GM19463 (cell line): ENCODE data around the gene STYXL1.
"Not testable (repeated sequence)": the region's sequence is repeated elsewhere in the genome, so short reads cannot be mapped to it uniquely, and the experiment has no call there.

Experiments used
- ATAC-seq: cut with Tn5 transposase; IDR thresholded peaks from one replicate; pipeline ENCODE4 v1.9.1; 2021; ENCODE audit warnings: mild to moderate bottlenecking, moderate library complexity; ENCODE audit not compliant: unreplicated experiment

Gene STYXL1

GRCh38 chr7:76066716-76067503, 19.1 kb upstream of the STYXL1 start:
- ATAC-seq, result no peak

GRCh38 chr7:76065016-76065612, 17.3 kb upstream of the STYXL1 start:
- ATAC-seq, result no peak

GRCh38 chr7:76064208-76064970, 16.6 kb upstream of the STYXL1 start:
- no peak for ATAC-seq

GRCh38 chr7:76063525-76063924, 15.7 kb upstream of the STYXL1 start:
- ATAC-seq, result no peak

- ATAC-seq, result no peak
Observed at GRCh38 chr7:76063114-76063513, 15.3 kb upstream of the STYXL1 start.

- no peak for ATAC-seq
Observed at GRCh38 chr7:76062254-76062653, 14.5 kb upstream of the STYXL1 start.

GRCh38 chr7:76060842-76061241, 13.0 kb upstream of the STYXL1 start:
- no peak for ATAC-seq

- not testable (repeated sequence) for ATAC-seq
Observed at GRCh38 chr7:76058745-76059144, 10.9 kb upstream of the STYXL1 start.

GRCh38 chr7:76057813-76058145, 10.0 kb upstream of the STYXL1 start:
- no peak for ATAC-seq

GRCh38 chr7:76057103-76057812, 9.5 kb upstream of the STYXL1 start:
- ATAC-seq, result no peak

- ATAC-seq, result no peak
Observed at GRCh38 chr7:76056241-76056640, 8.4 kb upstream of the STYXL1 start.

GRCh38 chr7:76054123-76055120, 6.6 kb upstream of the STYXL1 start:
- ATAC-seq, result no peak

- ATAC-seq, result no peak
Observed at GRCh38 chr7:76053461-76053860, 5.7 kb upstream of the STYXL1 start.

- not testable (repeated sequence) for ATAC-seq
Observed at GRCh38 chr7:76052681-76053080, 4.9 kb upstream of the STYXL1 start.

GRCh38 chr7:76051840-76052239, 4.0 kb upstream of the STYXL1 start:
- ATAC-seq, result no peak

- no peak for ATAC-seq
Observed at GRCh38 chr7:76050545-76050944, 2.7 kb upstream of the STYXL1 start.

- no peak for ATAC-seq
Observed at GRCh38 chr7:76049295-76049694, 1.5 kb upstream of the STYXL1 start.

- no peak for ATAC-seq
Observed at GRCh38 chr7:76048668-76048988, 828 bp upstream of the STYXL1 start.

- no peak for ATAC-seq
Observed at GRCh38 chr7:76047305-76047810, 442 bp downstream of the STYXL1 start.

- ATAC-seq, result no peak
Observed at GRCh38 chr7:76044375-76044865, 3.4 kb downstream of the STYXL1 start.
